PC-3 (cell line): Measurements from ENCODE around the gene ATG13.

Experiments
- CTCF ChIP-seq: fragments of 300-600 bp; sonication (generic); conservative IDR thresholded peaks from 2 replicates; pipeline ENCODE4 v1.5.1; 2017; ENCODE audit warnings: antibody characterized with exemption, low read depth, mild to moderate bottlenecking, low read length
- EZH2 ChIP-seq: fragments of 300-600 bp; sonication (generic); IDR thresholded peaks from one replicate; pipeline ENCODE4 v1.6.1; 2017; ENCODE audit warnings: antibody characterized with exemption, mild to moderate bottlenecking, low read length; ENCODE audit not compliant: unreplicated experiment
- EZH2phosphoT487 ChIP-seq: fragments of 300-600 bp; sonication (generic); IDR thresholded peaks from 2 replicates; pipeline ENCODE4 v1.6.1; 2018; ENCODE audit warnings: mild to moderate bottlenecking, antibody characterized with exemption, low read length, borderline replicate concordance

- no peak for TF ChIP-seq CTCF
- no peak for TF ChIP-seq EZH2
- no peak for TF ChIP-seq EZH2phosphoT487
Observed at GRCh38 chr11:46603704-46604308, 13.5 kb upstream of the ATG13 start.
